H1 (cell line): ENCODE data around the gene CEACAM20. TPM values are rescaled to one million over a fixed set of nuclear protein-coding genes. Genes with fewer than 3 reads are reported as not detected.
"Not testable (repeated sequence)": the region's sequence is repeated elsewhere in the genome, so short reads cannot be mapped to it uniquely, and the experiment has no call there.

Experiments used
- CTCF ChIA-PET: fragments of 300-600 bp; sonication (Branson Sonifier 250); formaldehyde crosslinking; loops from one replicate; lab custom pipeline; 2021; ENCODE audit not compliant: partially characterized antibody; lab: Charles Lee
- POLR2A ChIA-PET: fragments of 300-600 bp; sonication (Branson Sonifier 250); formaldehyde crosslinking; loops from one replicate; lab custom pipeline; 2021; ENCODE audit warnings: inconsistent platforms; ENCODE audit not compliant: partially characterized antibody; lab: Charles Lee
- DNase-seq, 2 experiments: peaks; one replicate each; pipeline versions ENCODE4 v3.0.0 to v3.0.0-alpha.2; 2010 to 2022; ENCODE audit warnings: low spot score in 2 of 2, low read depth in 1 of 2, mixed read lengths in 1 of 2
- FAIRE-seq: peaks from 2 replicates; lab custom pipeline; 2011; peaks lifted over from hg19 to GRCh38; lab: Jason Lieb, UNC
- H2AFZ ChIP-seq: 2 replicates; pipeline ENCODE4 v1.8.1; 2012; ENCODE audit warnings: low read length, inconsistent platforms
- H2AK5ac ChIP-seq: 2 replicates; pipeline ENCODE4 v1.6.1; 2013; ENCODE audit warnings: low read depth, low read length
- H2BK120ac ChIP-seq: replicated peaks from 2 replicates; pipeline ENCODE3; 2013; ENCODE audit warnings: low read depth, low read length, inconsistent platforms
- H2BK12ac ChIP-seq: 2 replicates; pipeline ENCODE4 v1.6.1; 2013; ENCODE audit warnings: low read depth, low read length
- H2BK15ac ChIP-seq: 2 replicates; pipeline ENCODE4 v1.6.1; 2013; ENCODE audit warnings: low read length
- H2BK20ac ChIP-seq: 2 replicates; pipeline ENCODE4 v1.6.1; 2013; ENCODE audit warnings: low read length
- H2BK5ac ChIP-seq: 2 replicates; pipeline ENCODE4 v1.6.1; 2013; ENCODE audit warnings: low read depth, low read length
- H3K14ac ChIP-seq: 2 replicates; pipeline ENCODE4 v1.6.1; 2013; ENCODE audit warnings: inconsistent platforms; ENCODE audit not compliant: insufficient read length
- H3K18ac ChIP-seq: 2 replicates; pipeline ENCODE4 v1.6.1; 2013; ENCODE audit warnings: low read length; ENCODE audit errors: extremely low read depth
- H3K23ac ChIP-seq: 2 replicates; pipeline ENCODE4 v1.6.1; 2013; ENCODE audit warnings: inconsistent platforms; ENCODE audit not compliant: insufficient read length
- H3K23me2 ChIP-seq: 2 replicates; pipeline ENCODE4 v1.6.1; 2013; ENCODE audit warnings: low read depth, low read length
- H3K27ac ChIP-seq: 2 replicates; pipeline ENCODE4 v1.6.1; 2011; ENCODE audit warnings: low read depth, low read length, inconsistent platforms
- H3K27me3 ChIP-seq, 4 experiments: replicated peaks in 1 of 4; 1 replicate in 1 of 4; 2 replicates in 3 of 4; pipeline versions ENCODE4 v1.6.1 to v1.8.1; 2011 to 2013; ENCODE audit warnings: low read length in 3 of 4, mild to moderate bottlenecking in 3 of 4, inconsistent platforms in 2 of 4, mixed read lengths in 2 of 4, moderate library complexity in 1 of 4; ENCODE audit not compliant: control insufficient read depth in 3 of 4, insufficient read depth in 3 of 4; ENCODE audit errors: extremely low read depth in 1 of 4
- H3K36me3 ChIP-seq, 4 experiments: 2 replicates each; pipeline versions ENCODE4 v1.6.1 to v1.8.1; 2011 to 2013; ENCODE audit warnings: mild to moderate bottlenecking in 4 of 4, low read length in 3 of 4, moderate library complexity in 2 of 4, control low read depth in 1 of 4, inconsistent platforms in 1 of 4; ENCODE audit not compliant: insufficient read depth in 4 of 4, control insufficient read depth in 2 of 4
- H3K4ac ChIP-seq: replicated peaks from 2 replicates; pipeline ENCODE3; 2013; ENCODE audit warnings: low read length, low read depth, mixed read lengths, inconsistent platforms; ENCODE audit not compliant: insufficient read length
- H3K4me1 ChIP-seq, 4 experiments: replicated peaks in 1 of 4; 1 replicate in 1 of 4; 2 replicates in 3 of 4; pipeline versions ENCODE4 v1.6.1 to v1.8.1; 2011 to 2013; ENCODE audit warnings: low read length in 3 of 4, inconsistent platforms in 2 of 4, mixed read lengths in 1 of 4; ENCODE audit not compliant: insufficient read depth in 4 of 4, control insufficient read depth in 3 of 4
- H3K4me2 ChIP-seq, 2 experiments: 2 replicates each; pipeline versions ENCODE4 v1.6.1 to v1.8.1; 2011 to 2013; ENCODE audit warnings: low read depth in 2 of 2, low read length in 2 of 2, control low read depth in 1 of 2, inconsistent platforms in 1 of 2, mild to moderate bottlenecking in 1 of 2; ENCODE audit not compliant: insufficient read depth in 1 of 2
- H3K4me3 ChIP-seq, 4 experiments: fragments of 200-600, 300-600 bp in 1 of 4; sonication (generic), shearing (Covaris generic), sonication (Bioruptor Twin) in 1 of 4; 2 replicates each; pipeline versions ENCODE4 v1.5.1 to v1.8.1; 2011 to 2016; ENCODE audit warnings: low read length in 4 of 4, low read depth in 3 of 4, control low read depth in 2 of 4, inconsistent platforms in 2 of 4, mild to moderate bottlenecking in 2 of 4, mixed read lengths in 1 of 4, moderate library complexity in 1 of 4; ENCODE audit not compliant: insufficient read depth in 2 of 4; ENCODE audit errors: extremely low read depth in 1 of 4
- H3K56ac ChIP-seq: replicated peaks from 2 replicates; pipeline ENCODE3; 2013; ENCODE audit warnings: low read depth, mild to moderate bottlenecking, mixed read lengths, low read length, inconsistent platforms; ENCODE audit not compliant: insufficient read length
- H3K79me1 ChIP-seq: 2 replicates; pipeline ENCODE4 v1.6.1; 2013; ENCODE audit warnings: low read depth, low read length, control low read depth
- H3K79me2 ChIP-seq, 2 experiments: 2 replicates each; pipeline versions ENCODE4 v1.6.1 to v1.8.1; 2012 to 2013; ENCODE audit warnings: low read length in 2 of 2, mild to moderate bottlenecking in 2 of 2, inconsistent platforms in 1 of 2; ENCODE audit not compliant: insufficient read depth in 2 of 2, control insufficient read depth in 1 of 2
- H3K9ac ChIP-seq, 4 experiments: replicated peaks in 1 of 4; 1 replicate in 1 of 4; 2 replicates in 3 of 4; pipeline versions ENCODE4 v1.6.1 to v1.8.1; 2011 to 2013; ENCODE audit warnings: low read depth in 3 of 4, low read length in 3 of 4, control low read depth in 2 of 4, mild to moderate bottlenecking in 2 of 4, moderate library complexity in 2 of 4, inconsistent platforms in 1 of 4; ENCODE audit errors: extremely low read depth in 1 of 4
- H3K9me3 ChIP-seq, 2 experiments: 2 replicates each; pipeline versions ENCODE4 v1.6.1 to v1.8.1; 2012 to 2013; ENCODE audit warnings: mild to moderate bottlenecking in 2 of 2, moderate library complexity in 2 of 2, control low read depth in 1 of 2, inconsistent platforms in 1 of 2, low read depth in 1 of 2, low read length in 1 of 2, mixed read lengths in 1 of 2; ENCODE audit not compliant: insufficient read depth in 2 of 2
- H4K20me1 ChIP-seq, 2 experiments: replicated peaks in 1 of 2; 2 replicates each; pipeline versions ENCODE3 to v1.8.1; 2011 to 2013; ENCODE audit warnings: inconsistent platforms in 2 of 2, low read length in 2 of 2, mild to moderate bottlenecking in 1 of 2; ENCODE audit not compliant: insufficient read depth in 2 of 2, control insufficient read depth in 1 of 2
- H4K5ac ChIP-seq: 2 replicates; pipeline ENCODE4 v1.6.1; 2013; ENCODE audit warnings: low read length, low read depth, mixed read lengths, inconsistent platforms; ENCODE audit not compliant: insufficient read length
- H4K8ac ChIP-seq: 2 replicates; pipeline ENCODE4 v1.8.0; 2013; ENCODE audit warnings: mild to moderate bottlenecking, moderate library complexity, low read length, inconsistent platforms; ENCODE audit not compliant: insufficient read depth; ENCODE audit errors: extremely low read depth
- H4K91ac ChIP-seq: replicated peaks from 2 replicates; pipeline ENCODE3; 2013; ENCODE audit warnings: low read length, mixed read lengths, inconsistent platforms; ENCODE audit not compliant: insufficient read length
- WGBS, 2 experiments: shearing (Covaris generic) in 1 of 2; methylation state at CpG; one replicate each; pipeline versions ENCODE4 v1.1.6 to v1.1.7; 2013 to 2015; ENCODE audit warnings: low lambda C conversion rate in 2 of 2, mixed read lengths in 2 of 2, inconsistent platforms in 1 of 2, low coverage in 1 of 2, missing lambda C conversion rate in 1 of 2; ENCODE audit not compliant: insufficient replicate concordance in 2 of 2, insufficient coverage in 1 of 2, insufficient read length in 1 of 2; ENCODE audit errors: extremely low coverage in 1 of 2, missing lambda C conversion rate in 1 of 2; 5-methylcytosine and 5-hydroxymethylcytosine counted together
- polyA plus RNA-seq, 7 experiments: library from polyadenylated mRNA; depleted of rRNA in 3 of 7; stranded (reverse) in 5 of 7; unstranded in 2 of 7; fragments of >200 nt in 5 of 7; fragments of 200-250 nt in 2 of 7; gene quantifications; 1 replicate in 5 of 7; 2 replicates in 1 of 7; 4 replicates in 1 of 7; pipeline versions ENCODE4 v1.2.1 to v1.2.3, GENCODE V29; 2011 to 2013; ENCODE audit warnings: missing spikeins in 2 of 7, mixed read lengths in 2 of 7
- total RNA-seq: library from RNA; stranded (reverse); fragmentation: NEBNext Ultra II Directional; extraction: Animal tissue kit (Norgen Biotek cat#: 25700); gene quantifications from 2 replicates; pipeline ENCODE4 v1.2.1, GENCODE V29; 2021

CEACAM20 gene
- total and polyA plus RNA-seq, 2 of the 8 experiments (the other 6 are each of a cell fraction or from before 2014, with no cell fraction given) = not detected

DNA sequence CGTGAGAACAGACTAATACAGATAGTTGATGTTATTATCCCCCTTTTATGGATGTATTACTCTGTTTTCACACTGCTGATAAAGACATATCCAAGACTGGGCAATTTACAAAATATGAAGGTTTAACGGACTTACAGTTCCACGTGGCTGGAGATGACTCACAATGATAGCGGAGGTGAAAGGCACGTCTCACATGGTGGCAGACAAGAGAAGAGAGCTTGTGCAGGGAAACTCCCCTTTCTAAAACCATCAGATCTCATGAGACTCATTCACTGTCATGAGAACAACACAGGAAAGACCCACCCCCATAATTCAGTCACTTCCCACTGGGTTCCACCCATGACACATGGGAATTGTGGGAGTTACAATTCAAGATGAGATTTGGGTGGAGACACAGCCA lies 60.7 kb downstream of the CEACAM20 start:
- H3K4ac ChIP-seq, H3K27ac ChIP-seq, H3K23ac ChIP-seq, H3K56ac ChIP-seq, POLR2A ChIA-PET, H2BK12ac ChIP-seq, H4K5ac ChIP-seq, H3K4me2 ChIP-seq, DNase-seq, H2BK5ac ChIP-seq, H3K4me3 ChIP-seq, FAIRE-seq, H3K9ac ChIP-seq, H3K79me1 ChIP-seq, H3K23me2 ChIP-seq, H3K18ac ChIP-seq, H3K79me2 ChIP-seq, H3K14ac ChIP-seq, H2AFZ ChIP-seq, H4K8ac ChIP-seq, H2BK15ac ChIP-seq, H3K4me1 ChIP-seq, H2BK20ac ChIP-seq, H3K36me3 ChIP-seq, H4K20me1 ChIP-seq, H2AK5ac ChIP-seq, CTCF ChIA-PET, H3K27me3 ChIP-seq, H2BK120ac ChIP-seq, H4K91ac ChIP-seq: not testable (repeated sequence)
- 72% methylated on average over 5 of the region's 5 CpGs; no CpG with 5 or more reads in 1 of the 2 experiments for WGBS, 2 experiments
- H3K9me3 ChIP-seq = peaks cover 31 to 47% of the 10 kb centered on the region in 2 experiments

DNA sequence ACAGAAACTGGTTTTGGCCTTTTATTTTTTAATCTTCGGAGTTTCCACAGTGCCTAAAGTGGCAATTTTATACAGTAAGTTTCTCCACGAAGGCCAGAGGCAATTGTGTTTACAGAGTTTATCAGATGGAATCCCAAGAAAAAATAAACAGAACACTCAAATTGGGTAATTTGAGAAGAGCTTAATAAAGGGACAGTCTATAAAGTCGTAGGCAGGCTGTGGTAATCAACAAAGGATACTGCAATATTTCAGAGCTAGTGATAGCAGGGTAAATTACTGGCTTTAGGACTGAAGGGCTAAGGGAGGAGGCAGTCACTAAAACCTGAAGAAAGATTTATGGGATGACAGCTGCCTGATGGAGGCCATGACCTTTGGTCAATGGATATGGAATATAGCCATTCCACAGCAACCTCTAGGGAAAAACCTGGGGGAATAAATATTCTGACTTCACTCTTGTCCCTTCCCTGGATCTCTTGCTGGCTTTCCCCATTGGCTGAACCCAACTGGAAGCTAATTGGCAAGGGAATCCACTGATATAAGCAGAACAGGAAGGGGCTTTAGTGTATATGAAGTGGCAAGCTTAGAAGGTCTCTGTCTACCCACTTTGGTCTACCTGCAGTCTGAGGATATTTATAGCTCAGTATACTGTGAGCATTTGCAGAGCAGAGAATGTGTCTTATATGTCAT lies 66.7 kb downstream of the CEACAM20 start:
- H3K14ac ChIP-seq, H2BK20ac ChIP-seq, H4K5ac ChIP-seq, CTCF ChIA-PET, H3K56ac ChIP-seq, H2BK120ac ChIP-seq, H4K91ac ChIP-seq, H3K23me2 ChIP-seq, H3K4me3 ChIP-seq, H2AK5ac ChIP-seq, H3K36me3 ChIP-seq, H3K9ac ChIP-seq, H2BK12ac ChIP-seq, H2BK5ac ChIP-seq, H3K23ac ChIP-seq, H3K4ac ChIP-seq, FAIRE-seq, H3K27ac ChIP-seq, POLR2A ChIA-PET, DNase-seq, H3K79me2 ChIP-seq, H3K27me3 ChIP-seq, H2AFZ ChIP-seq, H3K4me2 ChIP-seq, H4K20me1 ChIP-seq, H3K79me1 ChIP-seq, H2BK15ac ChIP-seq, H3K4me1 ChIP-seq, H3K18ac ChIP-seq, H4K8ac ChIP-seq: not testable (repeated sequence)
- 70% methylated on average over 3 of the region's 3 CpGs; no CpG with 5 or more reads in 1 of the 2 experiments for WGBS, 2 experiments
- peaks cover 22 to 37% of the 10 kb centered on the region in 2 experiments for H3K9me3 ChIP-seq
